ENCODE data around the gene TMEM17. TPM values are rescaled to one million over a fixed set of nuclear protein-coding genes. Genes with fewer than 3 reads are reported as not detected.

TMEM17 gene
- total RNA-seq, 1 experiment from 2014 or later, result 3.2 TPM

- H4K20me1 ChIP-seq (ENCODE audit: insufficient read depth), result no peaks in the 10 kb centered on the region
- no peaks in the 10 kb centered on the region for H3K79me2 ChIP-seq (ENCODE audit: insufficient read depth, low read length)
- H3K4me1 ChIP-seq (ENCODE audit: control insufficient read depth in 1 of 2, insufficient read depth in 2 of 2, low read length in 2 of 2), result peaks cover 43 to 73% of the 10 kb centered on the region in 2 experiments
- no peaks in the 10 kb centered on the region for H3K9me3 ChIP-seq (ENCODE audit: control insufficient read depth in 1 of 2, insufficient read depth in 1 of 2, low read depth in 1 of 2, low read length in 2 of 2)
- no TSS peak for BruUV-seq (replicated peaks)
- H3K27me3 ChIP-seq (ENCODE audit: insufficient read depth, low read length), result no peaks in the 10 kb centered on the region
- intact Hi-C loops (cut with micrococcal nuclease), result no loop called here
- POLR2A ChIA-PET, result no interaction called here
- H3K36me3 ChIP-seq (ENCODE audit: control insufficient read depth in 1 of 2, insufficient read depth in 2 of 2, low read length in 2 of 2), result no peaks in the 10 kb centered on the region
- no peak for TF ChIP-seq JUND (IDR thresholded peaks at IDR 0.05)
- no peak for TF ChIP-seq REST (IDR thresholded peaks at IDR 0.05; ENCODE audit: low read depth)
- no peak for TF ChIP-seq EZH2 (IDR thresholded peaks at IDR 0.05)
- no peak for TF ChIP-seq POLR2A (IDR thresholded peaks at IDR 0.05; ENCODE audit: borderline replicate concordance, extremely low read depth, insufficient read depth, insufficient read length)
- no peak for TF ChIP-seq MAX (IDR thresholded peaks at IDR 0.05)
- TF ChIP-seq ATF3 (IDR thresholded peaks at IDR 0.05), result no peak
- no peak for TF ChIP-seq SP1 (IDR thresholded peaks at IDR 0.05; ENCODE audit: low read depth)
- TF ChIP-seq, protein P1, sequence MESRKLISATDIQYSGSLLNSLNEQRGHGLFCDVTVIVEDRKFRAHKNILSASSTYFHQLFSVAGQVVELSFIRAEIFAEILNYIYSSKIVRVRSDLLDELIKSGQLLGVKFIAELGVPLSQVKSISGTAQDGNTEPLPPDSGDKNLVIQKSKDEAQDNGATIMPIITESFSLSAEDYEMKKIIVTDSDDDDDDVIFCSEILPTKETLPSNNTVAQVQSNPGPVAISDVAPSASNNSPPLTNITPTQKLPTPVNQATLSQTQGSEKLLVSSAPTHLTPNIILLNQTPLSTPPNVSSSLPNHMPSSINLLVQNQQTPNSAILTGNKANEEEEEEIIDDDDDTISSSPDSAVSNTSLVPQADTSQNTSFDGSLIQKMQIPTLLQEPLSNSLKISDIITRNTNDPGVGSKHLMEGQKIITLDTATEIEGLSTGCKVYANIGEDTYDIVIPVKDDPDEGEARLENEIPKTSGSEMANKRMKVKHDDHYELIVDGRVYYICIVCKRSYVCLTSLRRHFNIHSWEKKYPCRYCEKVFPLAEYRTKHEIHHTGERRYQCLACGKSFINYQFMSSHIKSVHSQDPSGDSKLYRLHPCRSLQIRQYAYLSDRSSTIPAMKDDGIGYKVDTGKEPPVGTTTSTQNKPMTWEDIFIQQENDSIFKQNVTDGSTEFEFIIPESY (IDR thresholded peaks at IDR 0.05; ENCODE audit: extremely low read depth, insufficient replicate concordance, low read length), result no peak
- TF ChIP-seq, protein P2, sequence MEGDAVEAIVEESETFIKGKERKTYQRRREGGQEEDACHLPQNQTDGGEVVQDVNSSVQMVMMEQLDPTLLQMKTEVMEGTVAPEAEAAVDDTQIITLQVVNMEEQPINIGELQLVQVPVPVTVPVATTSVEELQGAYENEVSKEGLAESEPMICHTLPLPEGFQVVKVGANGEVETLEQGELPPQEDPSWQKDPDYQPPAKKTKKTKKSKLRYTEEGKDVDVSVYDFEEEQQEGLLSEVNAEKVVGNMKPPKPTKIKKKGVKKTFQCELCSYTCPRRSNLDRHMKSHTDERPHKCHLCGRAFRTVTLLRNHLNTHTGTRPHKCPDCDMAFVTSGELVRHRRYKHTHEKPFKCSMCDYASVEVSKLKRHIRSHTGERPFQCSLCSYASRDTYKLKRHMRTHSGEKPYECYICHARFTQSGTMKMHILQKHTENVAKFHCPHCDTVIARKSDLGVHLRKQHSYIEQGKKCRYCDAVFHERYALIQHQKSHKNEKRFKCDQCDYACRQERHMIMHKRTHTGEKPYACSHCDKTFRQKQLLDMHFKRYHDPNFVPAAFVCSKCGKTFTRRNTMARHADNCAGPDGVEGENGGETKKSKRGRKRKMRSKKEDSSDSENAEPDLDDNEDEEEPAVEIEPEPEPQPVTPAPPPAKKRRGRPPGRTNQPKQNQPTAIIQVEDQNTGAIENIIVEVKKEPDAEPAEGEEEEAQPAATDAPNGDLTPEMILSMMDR (IDR thresholded peaks at IDR 0.05 in 2 of 3, conservative IDR thresholded peaks at IDR 0.05 in 1 of 3; ENCODE audit: borderline replicate concordance in 1 of 3, insufficient read depth in 1 of 3, low read depth in 2 of 3, low read length in 2 of 3), result no peak
- TF ChIP-seq CBX3 (IDR thresholded peaks at IDR 0.05; ENCODE audit: low read depth), result no peak
- TF ChIP-seq RAD21 (IDR thresholded peaks at IDR 0.05; ENCODE audit: low read depth), result no peak
- no peak for TF ChIP-seq ZFX (IDR thresholded peaks at IDR 0.05)
- TF ChIP-seq POLR2AphosphoS5 (IDR thresholded peaks at IDR 0.05; ENCODE audit: low read depth, low read length), result no peak
- RAD21 ChIA-PET (ENCODE audit: low non-redundant PET in 1 of 2, low total read pairs in 2 of 2, uncharacterized antibody in 2 of 2, unreplicated experiment in 2 of 2), result no interaction called here
- H3K9ac ChIP-seq (ENCODE audit: low read length), result no peak overlapping the region
- DNase-seq (ENCODE audit: low read depth, low spot score), result no peak
- CTCF ChIA-PET, result no interaction called here
- no peak overlapping the region for H3K27ac ChIP-seq (ENCODE audit: low read depth, low read length)
- H3K4me3 ChIP-seq (replicated peaks in 1 of 2; ENCODE audit: low read depth in 1 of 2, low read length in 2 of 2), result no peak overlapping the region
- H3K4me2 ChIP-seq (ENCODE audit: low read length), result no peak overlapping the region
- H2AFZ ChIP-seq (ENCODE audit: low read depth, low read length, poor library complexity, severe bottlenecking), result no peak overlapping the region
- ATAC-seq, result no peak
- no peaks in the 10 kb centered on the region for H3K9me2 ChIP-seq (ENCODE audit: insufficient read depth)
Measured at GRCh38 chr2:62460175-62460574, 45.8 kb downstream of the TMEM17 start.
